ENCODE results near the gene WDR73.
A peak's percentile ranks its signal among the peaks of the same experiment; 100 is the strongest.

WDR73 gene

GRCh38 chr15:84611631-84612030 is 42.5 kb downstream of the WDR73 start:
- peak; percentile 19 for DNase-seq (ENCODE audit: low spot score)

- DNase-seq (ENCODE audit: low spot score): no peak
Observed at GRCh38 chr15:84609818-84610525, 44.1 kb downstream of the WDR73 start.

GRCh38 chr15:84608707-84609284 is 45.3 kb downstream of the WDR73 start:
- DNase-seq (ENCODE audit: low spot score): no peak

- DNase-seq (ENCODE audit: low spot score): peak; percentile 27
Observed at GRCh38 chr15:84606653-84607120, 47.4 kb downstream of the WDR73 start.

- DNase-seq (ENCODE audit: low spot score): no peak
Observed at GRCh38 chr15:84605554-84605882, 48.6 kb downstream of the WDR73 start.

GRCh38 chr15:84604826-84605553 is 49.1 kb downstream of the WDR73 start:
- no peak for DNase-seq (ENCODE audit: low spot score)

GRCh38 chr15:84603630-84604379 is 50.3 kb downstream of the WDR73 start:
- DNase-seq (ENCODE audit: low spot score): no peak

- DNase-seq (ENCODE audit: low spot score): no peak
Observed at GRCh38 chr15:84601555-84601838, 52.6 kb downstream of the WDR73 start.

GRCh38 chr15:84600687-84601554 is 53.2 kb downstream of the WDR73 start, which contains the start of gene ZSCAN2:
TSS of gene ZSCAN2 (plus strand) at chr15:84601009. CDS start at chr15:84603928, 2,919 bp downstream.
- peak; percentile 96 for DNase-seq (ENCODE audit: low spot score)

GRCh38 chr15:84600331-84600686 is 53.8 kb downstream of the WDR73 start:
- DNase-seq (ENCODE audit: low spot score): peak; percentile 87

- no peak for DNase-seq (ENCODE audit: low spot score)
Observed at GRCh38 chr15:84599906-84600305, 54.2 kb downstream of the WDR73 start.

GRCh38 chr15:84598993-84599392 is 55.1 kb downstream of the WDR73 start:
- peak; percentile 59 for DNase-seq (ENCODE audit: low spot score)

- DNase-seq (ENCODE audit: low spot score): peak; percentile 63
Observed at GRCh38 chr15:84598250-84598649, 55.8 kb downstream of the WDR73 start.

GRCh38 chr15:84597296-84597695 is 56.8 kb downstream of the WDR73 start:
- no peak for DNase-seq (ENCODE audit: low spot score)

GRCh38 chr15:84595660-84596059 is 58.4 kb downstream of the WDR73 start:
- DNase-seq (ENCODE audit: low spot score): no peak

GRCh38 chr15:84594617-84595290 is 59.3 kb downstream of the WDR73 start:
- no peak for DNase-seq (ENCODE audit: low spot score)

- DNase-seq (ENCODE audit: low spot score): no peak
Observed at GRCh38 chr15:84591815-84592214, 62.3 kb downstream of the WDR73 start.

GRCh38 chr15:84590406-84590805 is 63.7 kb downstream of the WDR73 start:
- DNase-seq (ENCODE audit: low spot score): no peak

Data from kidney tubule cell (primary cell).